Measurements from ENCODE around the gene PML. TPM values are rescaled to one million over a fixed set of nuclear protein-coding genes. Genes with fewer than 3 reads are reported as not detected.

Gene PML
- total RNA-seq, 1 donor from 2014 or later = 63.6 TPM

DNA sequence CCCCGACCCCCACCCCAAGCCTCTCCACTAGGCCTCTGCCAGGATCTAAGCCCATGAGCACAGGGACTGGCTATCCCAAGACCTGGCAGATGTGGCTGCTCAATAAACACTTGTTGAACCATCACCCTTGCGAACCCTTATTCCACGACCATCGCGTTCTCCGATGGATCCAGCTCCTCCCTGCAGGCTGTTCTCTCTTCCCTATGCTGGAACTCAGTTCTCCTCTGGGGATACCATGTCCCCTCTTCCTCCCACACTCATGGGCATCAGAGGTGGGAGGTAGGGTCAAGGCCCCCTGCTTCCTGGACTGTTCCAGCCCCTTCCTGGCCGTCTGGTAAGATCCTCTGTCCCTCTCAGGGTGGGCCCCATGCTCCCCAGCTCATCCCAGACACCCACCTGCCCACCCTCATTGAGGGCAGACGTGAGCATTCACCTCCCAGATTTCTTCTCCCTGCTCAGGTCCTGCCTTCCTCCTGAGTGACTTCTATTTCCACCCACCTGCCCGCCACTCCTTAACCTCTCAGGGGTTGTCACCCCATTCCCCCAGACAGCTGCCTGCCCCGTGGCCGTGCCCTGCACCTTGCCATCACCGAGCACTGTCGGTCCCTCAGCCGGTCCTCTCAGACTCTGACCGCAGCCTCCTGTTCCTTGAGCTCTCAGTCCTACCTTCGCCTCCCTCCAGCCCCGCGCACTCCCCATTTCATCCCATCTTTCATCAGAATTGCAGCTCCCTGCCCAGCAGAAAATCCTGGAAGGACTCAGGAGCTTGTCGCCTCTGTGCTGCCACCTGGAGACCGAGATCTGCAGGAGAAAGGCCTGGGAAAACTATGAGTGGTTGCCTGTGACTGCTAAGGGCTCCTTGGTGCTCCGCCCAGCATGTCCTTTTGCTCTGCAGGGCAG, 42.0 kb downstream of the PML start:
- Mint-ChIP-seq H3K9me3 (no peaks in the 10 kb centered on the region), H3K27me3 (ENCODE audit: insufficient read depth) (no peaks in the 10 kb centered on the region), H3K4me1 (ENCODE audit: low read depth) (no peaks in the 10 kb centered on the region), H3K36me3 (ENCODE audit: low read depth) (peaks cover 30% of the 10 kb centered on the region), H3K27ac (peak overlapping the region; percentile 11), H3K4me3 (no peak overlapping the region)
- DNase-seq (ENCODE audit: low spot score) = no peak
- intact Hi-C loops (cut with micrococcal nuclease) = no loop called here

DNA sequence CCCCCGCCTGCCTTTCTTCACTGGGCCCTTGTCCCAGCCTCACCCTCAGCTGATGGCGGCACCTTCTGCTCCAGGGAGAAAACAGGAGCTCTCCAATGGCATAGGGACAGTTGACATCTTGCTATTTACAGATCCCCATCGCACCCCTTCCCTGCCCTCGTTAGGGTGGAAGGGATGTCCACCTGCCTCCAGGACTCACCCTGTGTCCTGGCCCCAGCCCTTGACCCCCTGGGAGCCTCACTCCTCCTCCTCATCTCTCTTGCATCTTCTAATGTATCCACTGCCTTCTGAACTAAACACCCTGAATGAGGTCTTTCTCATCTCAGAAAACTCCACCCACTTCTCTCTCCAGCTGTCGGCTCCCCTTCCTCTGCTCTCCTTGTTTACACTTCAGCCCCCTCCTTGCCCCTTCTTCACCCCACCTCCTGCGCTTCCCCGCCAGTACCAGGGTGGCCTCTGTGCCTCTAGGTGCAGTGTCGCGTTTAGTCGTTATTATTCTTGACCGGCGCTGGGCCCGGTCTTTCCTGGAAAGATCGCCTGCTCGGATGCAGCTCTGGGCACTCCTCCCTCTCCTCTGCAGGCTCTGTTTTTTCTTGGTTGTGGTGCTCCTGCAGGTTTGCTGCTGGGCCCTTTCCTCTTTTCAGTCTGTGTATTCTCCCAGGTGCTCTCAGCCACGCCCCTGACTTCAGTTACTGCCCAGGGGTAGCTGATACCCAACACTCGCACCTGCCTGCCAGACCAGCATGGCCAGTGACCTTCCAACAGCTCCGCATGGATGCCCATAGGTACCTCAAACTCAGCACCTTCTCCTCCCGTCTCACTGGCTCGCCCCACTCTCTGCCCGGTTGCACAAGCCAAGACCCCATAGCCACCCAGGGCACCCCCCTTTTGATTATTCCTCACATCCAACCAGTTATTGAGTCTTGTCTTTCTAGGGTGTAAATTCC, 42.9 kb downstream of the PML start:
- DNase-seq (ENCODE audit: low spot score) = no peak
- peaks cover 24% of the 10 kb centered on the region for H3K36me3 Mint-ChIP-seq (ENCODE audit: low read depth)
- no peak overlapping the region for H3K27ac Mint-ChIP-seq

DNA sequence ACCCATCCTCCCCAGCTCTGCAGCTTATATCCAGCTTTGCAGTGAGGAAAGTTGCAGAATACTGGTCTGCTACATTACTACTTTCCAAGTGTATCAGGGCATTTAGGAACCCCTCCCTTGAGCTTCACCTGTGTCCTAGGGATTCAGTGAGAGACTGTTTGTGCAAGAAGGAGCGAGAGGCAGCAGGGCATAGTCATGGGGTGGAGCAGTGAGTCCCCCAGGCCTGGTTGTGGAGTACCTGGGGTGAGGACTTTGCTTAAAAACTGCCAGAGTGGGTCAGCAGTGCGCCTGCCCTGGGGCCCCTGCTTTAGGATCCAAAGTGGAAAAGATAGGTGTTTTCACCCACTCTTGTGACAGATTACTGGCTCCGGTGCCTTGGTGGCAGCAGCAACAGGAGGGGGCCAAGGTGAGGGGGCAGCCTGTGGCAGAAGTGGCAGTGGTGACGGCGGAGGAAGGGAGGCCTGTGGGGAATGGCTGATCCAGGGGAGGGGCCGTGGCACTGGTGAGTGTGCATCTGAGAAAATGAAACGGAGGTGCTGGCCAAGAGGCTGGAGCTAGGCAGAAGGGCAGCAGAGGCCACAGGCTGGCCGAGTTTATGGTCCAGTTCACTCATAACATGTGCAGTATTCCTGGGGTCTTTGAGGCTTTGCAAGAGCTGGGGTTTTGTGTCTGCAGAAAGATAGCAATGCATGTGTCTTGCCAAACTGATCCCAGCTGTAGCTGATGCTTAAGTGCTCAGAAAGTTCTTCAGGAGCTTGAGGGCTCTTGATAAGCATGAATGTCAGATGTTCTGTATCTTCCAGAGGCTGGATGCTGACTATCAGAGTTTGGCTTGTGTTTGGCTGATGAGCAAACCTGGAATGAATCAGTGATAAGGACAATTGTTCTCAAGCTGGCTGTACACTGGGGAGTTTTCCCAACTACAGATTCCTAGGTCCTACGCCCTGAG, 44.5 kb downstream of the PML start:
- H3K9me3 Mint-ChIP-seq = no peaks in the 10 kb centered on the region
- H3K4me3 Mint-ChIP-seq = no peak overlapping the region
- H3K27ac Mint-ChIP-seq = no peak overlapping the region
- intact Hi-C loops (cut with micrococcal nuclease) = no loop called here
- H3K36me3 Mint-ChIP-seq (ENCODE audit: low read depth) = peaks cover 28% of the 10 kb centered on the region
- no peaks in the 10 kb centered on the region for H3K27me3 Mint-ChIP-seq (ENCODE audit: insufficient read depth)
- no peaks in the 10 kb centered on the region for H3K4me1 Mint-ChIP-seq (ENCODE audit: low read depth)
- DNase-seq (ENCODE audit: low spot score) = no peak

More for the DNA sequence above, 42.9 kb downstream of the PML start:
- no peaks in the 10 kb centered on the region for H3K9me3 Mint-ChIP-seq
- H3K4me1 Mint-ChIP-seq (ENCODE audit: low read depth) = no peaks in the 10 kb centered on the region
- H3K4me3 Mint-ChIP-seq = no peak overlapping the region
- H3K27me3 Mint-ChIP-seq (ENCODE audit: insufficient read depth) = no peaks in the 10 kb centered on the region
- intact Hi-C loops (cut with micrococcal nuclease) = no loop called here

DNA sequence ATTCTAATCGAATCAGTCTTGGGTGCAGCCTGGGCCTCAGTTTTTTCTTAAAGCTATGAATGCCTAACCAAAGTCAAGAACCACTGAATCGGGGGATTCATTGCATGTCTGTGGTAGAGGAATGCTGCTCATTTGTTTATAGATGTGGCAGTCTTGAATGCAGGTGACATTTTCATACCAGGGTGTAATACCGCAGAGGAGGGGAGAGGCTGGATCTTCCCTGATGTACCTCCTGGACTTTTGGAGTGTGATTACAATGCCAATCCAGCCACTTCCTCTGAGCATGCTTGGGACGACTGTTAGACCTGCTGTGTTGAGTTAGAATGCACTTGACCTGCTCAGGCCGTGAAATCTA, 45.1 kb downstream of the PML start:
- Mint-ChIP-seq H3K36me3 (ENCODE audit: low read depth) (peaks cover 25% of the 10 kb centered on the region), H3K9me3 (no peaks in the 10 kb centered on the region), H3K4me3 (no peak overlapping the region), H3K27me3 (ENCODE audit: insufficient read depth) (no peaks in the 10 kb centered on the region), H3K27ac (peak overlapping the region; percentile 8), H3K4me1 (ENCODE audit: low read depth) (no peaks in the 10 kb centered on the region)
- intact Hi-C loops (cut with micrococcal nuclease) = no loop called here
- no peak for DNase-seq (ENCODE audit: low spot score)

DNA sequence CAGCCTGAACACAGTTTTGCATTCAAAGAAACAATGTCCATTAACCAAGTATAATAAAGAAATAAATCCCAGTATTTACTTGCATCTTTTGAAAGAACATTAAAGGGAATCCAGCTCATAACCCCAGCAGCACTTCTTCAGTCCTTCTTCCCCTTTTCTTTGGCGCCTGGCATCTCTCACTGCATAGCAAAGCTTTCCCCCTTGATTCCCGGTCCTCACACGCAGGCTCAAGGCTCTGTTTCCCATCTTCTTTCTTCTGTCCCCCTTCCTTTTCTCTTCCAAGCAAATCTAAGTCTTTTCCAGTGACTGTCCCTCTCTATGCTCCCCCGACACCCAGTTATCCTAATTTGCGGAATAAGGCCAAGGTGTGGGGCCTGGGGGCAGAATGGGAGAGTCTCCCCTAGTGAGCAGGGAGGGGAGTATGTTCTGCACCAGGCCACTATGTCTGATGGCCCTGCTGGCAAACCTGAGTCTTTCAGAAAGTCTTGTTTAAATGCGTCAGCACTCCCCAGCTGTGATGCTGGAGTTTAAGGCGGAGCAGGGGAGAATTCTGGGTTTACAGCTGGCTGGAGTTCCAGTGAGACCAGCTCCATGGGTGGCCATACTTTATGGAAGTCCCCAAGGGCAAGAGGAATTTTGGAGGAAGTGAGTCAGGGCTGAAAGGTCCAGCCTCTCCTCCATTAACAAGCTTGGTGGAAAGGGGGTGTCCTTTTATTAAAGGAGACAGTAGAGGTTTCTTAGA, 45.8 kb downstream of the PML start:
- Mint-ChIP-seq H3K9me3 (no peaks in the 10 kb centered on the region), H3K36me3 (ENCODE audit: low read depth) (peaks cover 25% of the 10 kb centered on the region), H3K4me3 (no peak overlapping the region), H3K27ac (peak overlapping the region; percentile 47), H3K4me1 (ENCODE audit: low read depth) (no peaks in the 10 kb centered on the region), H3K27me3 (ENCODE audit: insufficient read depth) (no peaks in the 10 kb centered on the region)
- intact Hi-C loops (cut with micrococcal nuclease) = no loop called here
- no peak for DNase-seq (ENCODE audit: low spot score)

DNA sequence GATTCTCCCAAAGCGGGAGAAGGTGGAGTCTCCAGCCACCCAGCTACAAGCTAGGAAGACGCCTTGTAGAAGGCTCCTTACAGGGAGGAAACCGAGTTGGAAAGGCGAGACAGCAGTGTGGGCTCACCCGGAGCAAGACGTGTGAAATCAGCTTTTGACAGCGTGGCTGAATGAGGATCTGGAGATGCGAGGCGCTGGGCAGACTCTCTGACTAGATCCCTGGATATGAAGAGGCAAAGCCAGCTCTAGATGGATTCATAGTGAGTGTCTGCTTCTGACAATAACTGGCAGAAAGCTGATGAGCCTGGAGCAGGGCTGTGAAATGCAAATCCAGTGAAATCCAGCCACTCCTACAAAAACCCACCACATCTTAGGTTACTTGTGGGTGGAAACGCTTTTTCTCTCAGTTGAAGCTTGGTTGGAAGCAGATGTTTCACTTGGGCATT, 46.8 kb downstream of the PML start:
- H3K27me3 Mint-ChIP-seq (ENCODE audit: insufficient read depth) = no peaks in the 10 kb centered on the region
- no peaks in the 10 kb centered on the region for H3K4me1 Mint-ChIP-seq (ENCODE audit: low read depth)
- H3K4me3 Mint-ChIP-seq = no peak overlapping the region
- intact Hi-C loops (cut with micrococcal nuclease) = no loop called here
- no peak overlapping the region for H3K27ac Mint-ChIP-seq
- no peak for DNase-seq (ENCODE audit: low spot score)
- H3K36me3 Mint-ChIP-seq (ENCODE audit: low read depth) = peaks cover 24% of the 10 kb centered on the region
- no peaks in the 10 kb centered on the region for H3K9me3 Mint-ChIP-seq

- Mint-ChIP-seq H3K4me1 (ENCODE audit: low read depth) (no peaks in the 10 kb centered on the region), H3K36me3 (ENCODE audit: low read depth) (peaks cover 21% of the 10 kb centered on the region), H3K4me3 (no peak overlapping the region), H3K27me3 (ENCODE audit: insufficient read depth) (no peaks in the 10 kb centered on the region), H3K27ac (peak overlapping the region; percentile 16), H3K9me3 (no peaks in the 10 kb centered on the region)
- intact Hi-C loops (cut with micrococcal nuclease) = no loop called here
- no peak for DNase-seq (ENCODE audit: low spot score)
Measured at GRCh38 chr15:74041777-74042435, 47.4 kb downstream of the PML start.

- DNase-seq (ENCODE audit: low spot score) = no peak
- Mint-ChIP-seq H3K36me3 (ENCODE audit: low read depth) (peaks cover 14% of the 10 kb centered on the region), H3K4me1 (ENCODE audit: low read depth) (peaks cover 4% of the 10 kb centered on the region), H3K9me3 (no peaks in the 10 kb centered on the region), H3K27me3 (ENCODE audit: insufficient read depth) (no peaks in the 10 kb centered on the region), H3K4me3 (no peak overlapping the region), H3K27ac (no peak overlapping the region)
- intact Hi-C loops (cut with micrococcal nuclease) = no loop called here
Measured at GRCh38 chr15:74042603-74043424, 48.3 kb downstream of the PML start.

- Mint-ChIP-seq H3K4me1 (ENCODE audit: low read depth) (peaks cover 10% of the 10 kb centered on the region), H3K4me3 (no peak overlapping the region), H3K36me3 (ENCODE audit: low read depth) (peaks cover 10% of the 10 kb centered on the region), H3K27me3 (ENCODE audit: insufficient read depth) (no peaks in the 10 kb centered on the region), H3K27ac (no peak overlapping the region), H3K9me3 (no peaks in the 10 kb centered on the region)
- DNase-seq (ENCODE audit: low spot score) = no peak
- intact Hi-C loops (cut with micrococcal nuclease) = no loop called here
Measured at GRCh38 chr15:74043425-74044266, 49.1 kb downstream of the PML start.

DNA sequence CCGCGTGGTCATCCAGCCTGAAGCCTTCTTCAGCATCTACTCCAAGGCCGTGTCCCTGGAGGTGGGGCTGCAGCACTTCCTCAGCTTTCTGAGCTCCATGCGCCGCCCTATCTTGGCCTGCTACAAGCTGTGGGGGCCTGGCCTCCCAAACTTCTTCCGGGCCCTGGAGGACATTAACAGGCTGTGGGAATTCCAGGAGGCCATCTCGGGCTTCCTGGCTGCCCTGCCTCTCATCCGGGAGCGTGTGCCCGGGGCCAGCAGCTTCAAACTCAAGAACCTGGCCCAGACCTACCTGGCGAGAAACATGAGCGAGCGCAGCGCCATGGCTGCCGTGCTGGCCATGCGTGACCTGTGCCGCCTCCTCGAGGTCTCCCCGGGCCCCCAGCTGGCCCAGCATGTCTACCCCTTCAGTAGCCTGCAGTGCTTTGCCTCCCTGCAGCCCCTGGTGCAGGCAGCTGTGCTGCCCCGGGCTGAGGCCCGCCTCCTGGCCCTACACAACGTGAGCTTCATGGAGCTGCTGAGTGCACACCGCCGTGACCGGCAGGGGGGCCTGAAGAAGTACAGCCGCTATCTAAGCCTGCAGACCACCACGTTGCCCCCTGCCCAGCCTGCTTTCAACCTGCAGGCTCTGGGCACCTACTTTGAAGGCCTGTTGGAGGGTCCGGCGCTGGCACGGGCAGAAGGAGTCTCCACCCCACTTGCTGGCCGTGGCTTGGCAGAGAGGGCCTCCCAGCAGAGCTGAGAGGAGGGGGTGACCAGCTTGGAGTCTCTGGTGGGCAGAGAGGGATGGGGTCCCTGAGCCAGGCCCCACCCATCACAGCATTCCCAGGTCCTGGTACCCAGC, 50.0 kb downstream of the PML start:
- Mint-ChIP-seq H3K4me1 (ENCODE audit: low read depth) (peaks cover 10% of the 10 kb centered on the region), H3K36me3 (ENCODE audit: low read depth) (peaks cover 10% of the 10 kb centered on the region), H3K27ac (no peak overlapping the region), H3K9me3 (no peaks in the 10 kb centered on the region), H3K4me3 (no peak overlapping the region), H3K27me3 (ENCODE audit: insufficient read depth) (no peaks in the 10 kb centered on the region)
- no peak for DNase-seq (ENCODE audit: low spot score)
- intact Hi-C loops (cut with micrococcal nuclease) = loop anchor here (5.0 kb wide), 1 partner anchor 52 kb away; the partner anchor contains the start of genes PML and STOML1
